Type B pancreatic cell (in vitro differentiated cells): ENCODE results near the gene FOXB1. TPM values are rescaled to one million over a fixed set of nuclear protein-coding genes. Genes with fewer than 3 reads are reported as not detected.

ENCODE experiments used
- DNase-seq: peaks from one replicate; pipeline ENCODE4 v3.0.0; 2021; ENCODE audit warnings: mixed read lengths; ENCODE audit not compliant: unreplicated experiment; ENCODE audit errors: extremely low spot score
- H3K27ac Mint-ChIP-seq: 2 replicates; pipeline ENCODE4 v1.8.0; 2021; ENCODE audit warnings: mild to moderate bottlenecking, mixed read lengths
- H3K27me3 Mint-ChIP-seq: 2 replicates; pipeline ENCODE4 v1.8.0; 2021; ENCODE audit warnings: mixed read lengths
- H3K36me3 Mint-ChIP-seq: 2 replicates; pipeline ENCODE4 v1.8.0; 2021; ENCODE audit warnings: mixed read lengths
- H3K4me1 Mint-ChIP-seq: one replicate; pipeline ENCODE4 v1.8.0; 2021; ENCODE audit warnings: mixed read lengths; ENCODE audit not compliant: unreplicated experiment
- H3K4me3 Mint-ChIP-seq: 2 replicates; pipeline ENCODE4 v1.8.0; 2021; ENCODE audit warnings: mild to moderate bottlenecking, mixed read lengths
- H3K9me3 Mint-ChIP-seq: 2 replicates; pipeline ENCODE4 v1.8.0; 2021; ENCODE audit warnings: mixed read lengths
- total RNA-seq: library from RNA; stranded (reverse); gene quantifications from 2 replicates; pipeline ENCODE4 v1.2.1, GENCODE V29; 2021; ENCODE audit warnings: low replicate concordance
- TF ChIP-seq, protein P1 (sequence below): fragments of 200-600 bp; sonication (generic); conservative IDR thresholded peaks from 2 replicates; pipeline ENCODE4 v1.5.0; 2021; ENCODE audit warnings: antibody characterized with exemption, mild to moderate bottlenecking

Gene FOXB1
- total RNA-seq, 1 donor from 2014 or later = 0.60 TPM

DNA sequence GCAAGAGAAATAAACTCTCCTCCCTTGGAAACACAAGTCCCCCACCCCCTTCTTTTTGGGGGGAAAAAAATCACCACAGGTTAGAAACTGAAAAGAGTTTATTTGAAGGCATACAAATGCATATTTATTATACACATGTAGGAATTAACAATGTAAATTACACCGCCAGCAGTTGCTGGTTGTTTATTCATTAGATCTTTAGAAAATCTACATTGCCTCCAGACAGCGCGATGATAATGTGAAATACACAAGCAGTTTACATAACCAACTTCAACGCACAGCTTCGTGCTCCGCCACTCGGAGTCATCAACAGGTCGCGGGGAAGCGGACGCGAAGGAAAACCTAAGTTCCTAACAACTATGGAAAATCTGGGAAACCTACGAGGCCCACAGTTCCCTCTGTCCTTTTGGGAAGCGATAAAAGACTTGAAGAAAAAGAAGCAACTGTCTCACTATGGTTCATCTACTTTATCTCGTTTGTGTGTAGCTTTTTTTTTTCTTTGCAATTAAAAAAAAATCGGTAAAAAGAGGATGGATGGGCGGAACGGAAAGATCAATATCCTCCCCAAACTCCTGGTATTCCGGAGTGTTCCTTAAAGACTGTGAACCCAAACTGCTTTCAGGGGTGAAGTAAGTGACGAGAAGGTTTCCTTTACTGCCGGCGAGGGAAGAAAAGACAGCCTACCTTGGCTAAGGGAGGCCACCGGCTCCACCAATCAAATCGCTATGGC, 8.4 kb upstream of the FOXB1 start:
- H3K27me3 Mint-ChIP-seq = peaks cover 100% of the 10 kb centered on the region
- TF ChIP-seq, protein P1, sequence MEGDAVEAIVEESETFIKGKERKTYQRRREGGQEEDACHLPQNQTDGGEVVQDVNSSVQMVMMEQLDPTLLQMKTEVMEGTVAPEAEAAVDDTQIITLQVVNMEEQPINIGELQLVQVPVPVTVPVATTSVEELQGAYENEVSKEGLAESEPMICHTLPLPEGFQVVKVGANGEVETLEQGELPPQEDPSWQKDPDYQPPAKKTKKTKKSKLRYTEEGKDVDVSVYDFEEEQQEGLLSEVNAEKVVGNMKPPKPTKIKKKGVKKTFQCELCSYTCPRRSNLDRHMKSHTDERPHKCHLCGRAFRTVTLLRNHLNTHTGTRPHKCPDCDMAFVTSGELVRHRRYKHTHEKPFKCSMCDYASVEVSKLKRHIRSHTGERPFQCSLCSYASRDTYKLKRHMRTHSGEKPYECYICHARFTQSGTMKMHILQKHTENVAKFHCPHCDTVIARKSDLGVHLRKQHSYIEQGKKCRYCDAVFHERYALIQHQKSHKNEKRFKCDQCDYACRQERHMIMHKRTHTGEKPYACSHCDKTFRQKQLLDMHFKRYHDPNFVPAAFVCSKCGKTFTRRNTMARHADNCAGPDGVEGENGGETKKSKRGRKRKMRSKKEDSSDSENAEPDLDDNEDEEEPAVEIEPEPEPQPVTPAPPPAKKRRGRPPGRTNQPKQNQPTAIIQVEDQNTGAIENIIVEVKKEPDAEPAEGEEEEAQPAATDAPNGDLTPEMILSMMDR = no peak
- no peaks in the 10 kb centered on the region for H3K9me3 Mint-ChIP-seq
- peaks cover 13% of the 10 kb centered on the region for H3K4me1 Mint-ChIP-seq
- H3K27ac Mint-ChIP-seq = no peak overlapping the region
- no peak for DNase-seq
- peak overlapping the region; percentile 74 for H3K4me3 Mint-ChIP-seq
- peaks cover 3% of the 10 kb centered on the region for H3K36me3 Mint-ChIP-seq

DNA sequence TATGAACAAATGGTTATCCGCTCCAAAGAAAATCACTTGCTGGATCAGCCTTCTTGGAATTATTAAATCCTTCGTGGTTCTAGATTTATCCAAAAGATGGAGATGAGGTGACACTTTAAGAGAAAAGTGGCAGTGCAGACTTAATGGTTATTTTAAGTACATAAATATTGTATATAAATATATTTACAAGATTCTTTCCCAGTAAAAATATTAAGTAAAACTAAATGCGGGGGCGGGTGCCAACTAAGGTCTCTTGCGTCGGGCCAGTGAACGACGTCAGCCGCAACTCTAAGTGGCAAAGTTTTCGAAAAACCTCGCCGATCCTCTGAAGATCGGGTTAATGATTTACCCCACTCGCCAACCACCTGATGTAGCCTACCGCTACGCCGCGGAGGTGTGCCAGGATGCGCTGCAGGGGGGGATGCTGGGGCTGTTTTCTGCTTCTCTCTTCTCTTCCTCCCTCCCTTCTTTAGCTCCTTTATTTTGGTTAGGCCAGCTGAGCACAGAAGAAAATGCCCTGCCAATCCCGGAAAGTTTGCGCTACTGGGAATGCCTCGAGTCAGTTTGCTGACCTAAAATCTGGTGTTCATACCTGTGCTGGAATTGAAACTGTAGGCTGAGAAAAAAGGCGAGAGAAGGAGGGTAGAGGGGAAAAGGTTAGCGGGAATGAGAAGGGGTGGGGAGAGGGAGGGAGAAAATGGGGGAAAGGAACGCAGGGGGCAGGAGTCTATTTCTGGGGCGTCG, 7.6 kb upstream of the FOXB1 start:
- Mint-ChIP-seq H3K36me3 (peaks cover 3% of the 10 kb centered on the region), H3K9me3 (no peaks in the 10 kb centered on the region), H3K27ac (peak overlapping the region; percentile 59), H3K4me1 (peaks cover 13% of the 10 kb centered on the region), H3K27me3 (peaks cover 100% of the 10 kb centered on the region), H3K4me3 (peak overlapping the region; percentile 74)
- no peak for DNase-seq
- TF ChIP-seq, protein P1 = no peak

DNA sequence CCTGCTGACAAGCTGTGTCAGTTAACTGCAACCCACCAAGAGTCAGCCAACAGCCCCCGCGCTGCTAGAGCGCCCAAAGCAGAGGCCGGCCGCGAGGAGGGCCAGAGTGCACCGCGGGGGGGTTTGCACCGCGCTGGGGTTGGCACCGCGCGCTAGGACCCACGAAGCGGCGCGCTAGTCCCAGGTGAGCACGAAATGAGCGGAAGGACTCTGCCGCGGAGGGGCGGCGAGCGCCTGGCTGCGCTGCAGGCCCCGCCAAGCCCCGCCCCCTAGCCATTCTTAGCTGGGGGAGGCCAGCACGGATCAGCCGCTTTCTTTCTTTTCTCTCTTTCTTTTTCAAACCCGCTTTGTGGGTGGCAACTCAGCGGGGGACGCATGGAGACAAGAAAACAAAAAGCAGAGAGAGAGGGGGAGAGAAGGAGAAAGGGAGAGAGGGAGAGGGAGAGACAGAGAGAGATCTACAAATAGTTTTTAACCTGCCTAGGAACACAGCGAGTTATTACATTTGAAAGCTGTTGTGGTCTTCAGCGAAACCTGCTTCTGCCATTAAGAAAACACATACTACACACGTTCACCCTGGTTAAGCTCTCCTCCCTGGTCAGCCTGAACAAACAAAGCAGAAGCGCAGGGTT, 6.9 kb upstream of the FOXB1 start:
- Mint-ChIP-seq H3K27me3 (peaks cover 100% of the 10 kb centered on the region), H3K9me3 (no peaks in the 10 kb centered on the region), H3K4me1 (peaks cover 13% of the 10 kb centered on the region), H3K27ac (no peak overlapping the region), H3K36me3 (peaks cover 3% of the 10 kb centered on the region), H3K4me3 (peak overlapping the region; percentile 74)
- TF ChIP-seq, protein P1 = no peak
- DNase-seq = no peak

DNA sequence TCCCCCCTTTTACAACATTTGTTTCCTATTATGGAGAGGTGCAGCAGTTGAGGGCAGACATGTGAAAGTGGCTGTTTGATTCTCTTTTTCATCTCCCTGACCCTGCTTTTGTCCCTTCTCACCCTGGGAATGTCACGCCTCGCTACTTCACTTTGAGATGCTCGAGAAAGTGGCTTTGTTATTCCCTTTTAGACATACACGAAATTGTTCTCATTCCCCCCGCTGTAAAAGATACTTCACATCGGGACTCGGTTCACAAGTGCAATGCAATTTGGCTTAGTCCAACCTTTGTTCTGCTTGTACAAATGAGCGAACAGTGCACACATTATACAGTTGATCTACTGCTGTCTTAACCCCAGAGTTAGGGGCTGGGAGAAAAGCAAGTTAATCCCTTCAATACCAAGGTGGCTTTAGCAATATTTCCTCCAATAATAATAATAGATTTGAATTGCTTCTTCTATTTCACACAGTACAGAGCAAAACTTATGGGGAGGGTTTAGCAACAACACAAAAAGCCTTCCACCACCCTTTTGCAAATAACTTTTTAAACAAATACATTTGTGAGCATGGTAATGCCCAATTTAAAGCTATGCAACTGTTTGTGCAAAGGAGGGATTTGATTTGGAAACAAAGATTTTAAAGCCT, 5.7 kb upstream of the FOXB1 start:
- H3K36me3 Mint-ChIP-seq = peaks cover 3% of the 10 kb centered on the region
- no peak overlapping the region for H3K27ac Mint-ChIP-seq
- H3K9me3 Mint-ChIP-seq = no peaks in the 10 kb centered on the region
- H3K27me3 Mint-ChIP-seq = peaks cover 100% of the 10 kb centered on the region
- peak overlapping the region; percentile 57 for H3K4me3 Mint-ChIP-seq
- TF ChIP-seq, protein P1 = no peak
- peaks cover 13% of the 10 kb centered on the region for H3K4me1 Mint-ChIP-seq
- DNase-seq = no peak

DNA sequence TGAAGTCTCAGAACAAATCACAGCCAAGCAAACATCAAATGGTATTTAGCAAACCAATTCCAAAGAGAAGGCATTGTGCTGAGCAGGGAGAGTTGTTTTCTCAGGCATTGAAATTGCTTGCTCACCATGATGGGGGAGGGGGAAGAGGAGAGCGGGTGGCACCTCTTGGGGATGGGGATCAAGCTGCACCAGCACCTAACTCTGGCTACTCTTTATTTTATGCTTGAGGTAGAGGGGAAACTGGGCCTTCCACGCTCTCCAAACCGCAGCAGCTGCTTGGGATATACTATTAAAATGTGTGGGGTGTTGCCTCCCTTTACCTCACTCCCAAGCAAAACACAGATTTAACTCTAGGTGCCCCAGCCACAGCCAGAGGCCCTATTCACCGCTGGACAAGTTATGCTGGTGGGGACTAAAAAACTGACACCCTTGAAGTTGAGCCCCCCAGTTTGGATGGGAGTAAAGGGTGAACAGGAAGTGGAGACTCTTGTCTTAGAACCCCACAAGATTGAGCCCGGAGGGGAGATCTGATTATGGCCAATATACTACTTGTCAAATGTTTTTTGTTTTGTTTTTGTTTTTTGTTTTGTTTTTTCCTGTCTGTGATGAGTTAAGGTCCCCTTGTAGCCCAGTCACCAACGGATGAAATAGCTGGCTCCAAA, 5.0 kb upstream of the FOXB1 start:
- Mint-ChIP-seq H3K27me3 (peaks cover 100% of the 10 kb centered on the region), H3K27ac (no peak overlapping the region), H3K36me3 (peaks cover 3% of the 10 kb centered on the region), H3K9me3 (no peaks in the 10 kb centered on the region), H3K4me1 (peaks cover 13% of the 10 kb centered on the region), H3K4me3 (peak overlapping the region; percentile 39)
- no peak for DNase-seq
- TF ChIP-seq, protein P1 = no peak
